Measurements from ENCODE around the gene MMP24. TPM values are rescaled to one million over a fixed set of nuclear protein-coding genes. Genes with fewer than 3 reads are reported as not detected.

MMP24 gene
- total and polyA plus RNA-seq, 2 of the 13 experiments (the other 11 are each of a cell fraction or from before 2014, with no cell fraction given): 0.29 to 0.35 TPM

GRCh38 chr20:35237486-35237885 lies 11.0 kb downstream of the MMP24 start (continued):
- TF ChIP-seq ZNF317 (CRISPR knock-in tag; IDR thresholded peaks at IDR 0.05) (no peak), AFF4 (CRISPR knock-in tag; IDR thresholded peaks at IDR 0.05) (no peak)

DNA sequence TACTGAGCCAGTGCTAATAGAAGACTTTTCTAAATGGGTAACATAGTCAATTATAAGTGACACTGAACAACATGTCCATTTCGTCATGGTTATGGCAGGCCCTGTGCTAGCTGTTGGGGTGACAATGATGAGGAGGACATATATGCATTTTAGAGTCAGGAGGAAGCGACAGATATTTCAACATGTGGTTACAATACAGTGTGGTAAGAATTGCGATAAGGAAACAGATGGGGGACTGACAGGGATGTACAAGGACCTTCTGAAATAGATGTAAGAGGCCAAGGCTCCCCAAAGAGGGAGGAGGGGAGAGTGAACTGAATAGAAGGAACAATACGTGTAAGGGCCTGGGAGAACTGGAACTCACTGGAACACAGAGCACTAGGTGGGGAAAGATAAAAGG lies 11.7 kb downstream of the MMP24 start:
- H4K20me1 ChIP-seq (ENCODE audit: insufficient read depth, low read length): no peaks in the 10 kb centered on the region
- no peak for ATAC-seq
- H3K9ac ChIP-seq (ENCODE audit: insufficient read depth, low read depth, low read length): no peak overlapping the region
- peaks cover 3 to 21% of the 10 kb centered on the region in 2 experiments; a peak in 2 of 5 replicates for H3K27me3 ChIP-seq (ENCODE audit: control insufficient read depth in 1 of 2, insufficient read depth in 2 of 2, low read length in 2 of 2)
- no peak overlapping the region for H3K27ac ChIP-seq (ENCODE audit: extremely low read length, insufficient read depth, low read length)
- H3K36me3 ChIP-seq (replicated peaks in 1 of 2; ENCODE audit: control insufficient read depth in 1 of 2, insufficient read depth in 2 of 2, low read length in 2 of 2): no peaks in the 10 kb centered on the region
- ChIA-PET CTCF (ENCODE audit: low intra/inter-chr PET ratio, low total read pairs) (no interaction called here), POLR2A (no interaction called here)
- H2AFZ ChIP-seq (ENCODE audit: low read length): no peak overlapping the region
- WGBS (ENCODE audit: low lambda C conversion rate): 31% methylated on average over 4 of the region's 4 CpGs
- no peak overlapping the region for H3K4me3 ChIP-seq (replicated peaks in 1 of 3; ENCODE audit: insufficient read depth in 1 of 3, low read depth in 2 of 3, low read length in 3 of 3)
- no peaks in the 10 kb centered on the region for H3K9me3 ChIP-seq (ENCODE audit: low read length)
- TF ChIP-seq TAF15 (IDR thresholded peaks at IDR 0.05; ENCODE audit: low read depth, low read length, poor library complexity, severe bottlenecking) (no peak), CREB1 (IDR thresholded peaks at IDR 0.05) (0 out of 2 replicates have a peak, but pooled peaks have one; percentile 12), CREB1 (CRISPR knock-in tag; IDR thresholded peaks at IDR 0.05) (no peak)
- intact Hi-C loops (cut with micrococcal nuclease; ENCODE audit: unreplicated experiment): no loop called here
- BruUV-seq (replicated peaks): no TSS peak
- no peak for DNase-seq (ENCODE audit: low spot score)
- H3K4me1 ChIP-seq (ENCODE audit: insufficient read depth, low read length): no peaks in the 10 kb centered on the region
- in situ Hi-C loops (cut with HindIII; ENCODE audit: extremely low pct_ligation_motif_present, low pct_unique_long_range_greater_than_20kb): no loop called here
- no peak for FAIRE-seq
- H3K79me2 ChIP-seq (ENCODE audit: insufficient read depth, low read length): no peaks in the 10 kb centered on the region
- no peak overlapping the region for H3K4me2 ChIP-seq (ENCODE audit: low read depth, low read length)

Measured in HepG2 (cell line).